Stimulated activated CD8-positive, alpha-beta memory T cell treated with anti-CD3 and anti-CD28 coated beads, Interleukin-12 subunit alpha, Interleukin-12 subunit beta, amount 100 ng/mL, for 4 hours (primary cell): ENCODE data around the gene LBP.
"Not testable (repeated sequence)": the region's sequence is repeated elsewhere in the genome, so short reads cannot be mapped to it uniquely, and the experiment has no call there.

Experiments
- DNase-seq: peaks from one replicate; pipeline ENCODE4 v3.0.0-alpha.2; 2020; ENCODE audit warnings: low read depth

Gene LBP

DNA sequence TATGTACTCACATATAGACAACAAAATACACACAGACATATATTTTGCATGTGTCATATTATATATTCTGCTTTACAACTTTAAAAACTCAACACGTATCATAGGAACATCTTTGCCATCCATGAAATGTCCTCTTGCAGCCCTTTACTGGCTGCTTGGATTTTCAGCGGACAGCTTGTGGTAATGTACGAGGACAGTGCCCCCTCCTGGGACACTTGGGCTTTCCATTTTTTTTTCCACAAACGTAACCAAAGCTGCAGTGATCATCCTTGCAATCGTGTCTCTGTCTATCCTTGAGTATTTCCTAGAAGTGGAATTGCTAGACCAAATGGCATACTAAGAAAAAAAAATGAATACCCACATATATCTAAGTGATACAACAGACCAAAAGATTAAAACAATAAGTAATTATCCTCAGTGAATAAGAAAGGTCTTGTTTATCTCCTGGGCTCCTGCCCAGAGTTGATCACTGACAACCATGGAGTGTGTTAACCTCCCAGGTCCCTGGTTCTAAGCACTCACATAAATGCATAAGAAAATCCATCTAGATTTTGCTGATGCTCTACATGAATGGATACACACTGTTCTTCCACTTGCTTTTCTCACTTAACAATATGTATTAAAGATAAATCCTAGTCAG lies 24.2 kb upstream of the LBP start:
- no peak for DNase-seq

DNA sequence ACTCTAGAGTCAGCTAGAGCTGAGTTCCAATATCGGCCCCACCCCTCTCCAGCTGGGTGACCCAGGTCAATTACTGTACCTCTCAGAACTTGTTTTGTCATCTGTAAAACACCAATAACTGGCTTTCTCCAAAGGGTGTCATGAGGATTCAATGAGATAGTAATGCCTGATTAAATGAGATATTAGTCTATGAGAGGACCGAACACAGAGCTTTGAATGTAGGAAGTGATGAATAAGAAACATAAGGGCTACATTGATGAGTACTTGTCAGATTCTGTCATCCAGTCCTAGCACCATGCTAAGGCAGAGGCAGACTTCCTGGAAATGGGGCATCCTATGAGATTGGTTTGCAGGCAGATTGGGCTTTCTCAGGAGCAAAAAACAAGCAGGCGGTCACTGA lies 22.1 kb upstream of the LBP start:
- no peak for DNase-seq

DNA sequence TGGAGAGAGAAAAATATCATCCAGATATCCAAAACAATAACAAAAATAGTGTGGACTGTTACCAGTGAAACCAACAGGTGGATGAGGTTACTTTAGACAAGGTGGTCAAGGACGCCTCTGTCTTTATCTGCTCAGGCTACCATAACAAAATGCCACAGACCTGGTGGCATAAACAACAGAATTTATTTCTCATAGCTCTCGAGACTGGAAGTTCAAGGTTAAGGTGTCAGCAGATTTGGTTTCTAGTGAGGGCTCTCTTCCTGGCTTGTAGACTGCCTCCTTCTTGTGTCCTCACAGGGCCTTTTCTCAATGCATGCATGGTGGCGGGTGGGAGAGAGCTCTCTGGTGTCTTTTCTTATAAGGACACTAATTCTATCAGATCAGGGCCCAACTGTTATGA lies 21.1 kb upstream of the LBP start:
- DNase-seq = no peak

DNA sequence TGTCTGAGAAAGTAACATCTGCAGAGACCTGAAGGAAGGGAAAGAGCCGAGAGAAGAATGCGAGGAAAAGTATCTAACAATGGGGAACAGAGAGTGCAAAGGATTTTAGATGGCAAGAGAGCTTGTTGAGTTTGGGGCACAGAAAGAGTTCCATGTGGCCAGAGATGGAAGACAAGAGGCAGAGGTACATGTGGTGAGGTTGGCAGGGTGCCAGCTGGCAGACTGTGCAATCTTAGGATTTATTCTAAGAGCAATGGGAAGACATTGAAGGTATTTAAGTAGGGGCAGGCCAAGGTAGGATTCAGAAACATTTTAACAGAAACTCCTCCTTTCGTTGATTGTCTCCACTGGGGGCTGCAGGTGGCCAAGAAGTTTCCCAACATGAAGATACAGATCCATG lies 20.4 kb upstream of the LBP start:
- DNase-seq = no peak

DNA sequence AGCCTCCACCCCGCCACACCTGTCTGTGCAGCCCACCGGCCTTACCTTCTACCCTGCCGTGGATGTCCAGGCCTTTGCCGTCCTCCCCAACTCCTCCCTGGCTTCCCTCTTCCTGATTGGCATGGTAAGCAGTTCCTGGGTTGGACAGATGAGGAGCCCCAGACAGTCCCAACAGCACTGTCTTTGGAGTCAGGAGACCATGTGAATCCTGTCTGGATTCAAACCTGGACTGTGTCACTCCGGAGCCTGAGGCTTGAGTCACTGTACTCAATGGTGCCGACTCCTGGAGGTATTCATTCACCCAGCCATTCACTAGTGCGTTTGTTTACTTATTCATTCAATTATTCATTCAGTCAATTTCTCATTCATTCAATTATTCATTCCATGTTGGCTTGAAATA lies 20.0 kb upstream of the LBP start:
- no peak for DNase-seq

DNA sequence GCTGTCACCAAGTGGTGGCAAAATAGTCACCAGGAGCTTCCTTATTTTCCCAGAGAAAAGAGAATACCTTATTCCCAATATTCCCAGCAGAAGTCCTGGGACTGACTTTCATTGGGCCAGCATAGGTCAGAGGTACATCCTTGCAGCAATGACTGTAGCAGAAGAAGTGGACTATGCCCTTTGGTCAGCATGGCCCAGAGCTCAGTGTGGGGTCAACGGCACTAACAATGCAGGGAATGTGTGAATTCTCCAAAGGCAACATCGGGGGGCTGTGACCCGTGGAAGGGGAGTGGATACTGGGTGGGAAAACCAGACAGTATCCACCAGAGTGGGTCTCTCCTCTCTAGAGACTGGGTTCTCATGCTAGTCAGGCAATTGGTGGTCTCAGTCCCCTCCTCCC lies 15.6 kb upstream of the LBP start:
- DNase-seq = no peak

DNA sequence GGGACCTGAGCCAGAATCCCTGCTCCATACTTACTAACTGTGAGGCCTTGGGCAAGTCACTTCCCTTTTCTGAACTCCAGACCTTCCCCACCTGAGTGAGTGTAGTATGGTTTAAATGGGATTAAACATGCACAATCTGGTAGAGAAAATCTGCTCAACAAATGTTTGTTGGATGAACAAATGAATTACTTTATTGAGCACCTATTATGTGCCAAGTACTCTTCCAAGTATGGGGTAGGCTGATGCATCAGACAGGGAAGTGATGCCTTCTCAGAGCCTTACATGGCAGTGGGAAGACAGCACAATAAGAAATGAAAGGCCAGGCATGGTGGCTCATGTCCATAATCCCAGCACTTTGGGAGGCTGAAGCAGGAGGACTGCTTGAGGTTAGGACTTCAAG lies 15.0 kb upstream of the LBP start:
- no peak for DNase-seq

DNA sequence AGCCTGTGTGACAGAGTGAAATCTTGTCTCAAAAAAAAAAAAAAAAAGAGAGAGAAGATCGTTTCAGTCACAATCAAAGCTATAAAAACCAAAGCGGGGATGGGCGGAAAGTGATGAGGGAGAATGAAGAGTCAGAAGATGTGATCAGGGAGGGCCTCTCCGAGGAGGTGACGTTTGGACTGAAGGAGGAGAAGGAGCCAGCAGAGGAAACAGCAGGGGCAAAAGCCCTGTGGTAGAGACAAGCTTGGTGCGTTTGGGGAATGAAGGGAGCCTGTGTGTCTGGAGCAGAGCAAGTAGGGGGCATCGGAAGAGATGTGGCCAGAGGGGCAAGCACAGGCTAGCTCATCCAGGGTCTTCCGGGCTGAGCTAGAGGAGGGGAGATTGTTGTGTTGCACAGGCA lies 14.5 kb upstream of the LBP start:
- DNase-seq = no peak

DNA sequence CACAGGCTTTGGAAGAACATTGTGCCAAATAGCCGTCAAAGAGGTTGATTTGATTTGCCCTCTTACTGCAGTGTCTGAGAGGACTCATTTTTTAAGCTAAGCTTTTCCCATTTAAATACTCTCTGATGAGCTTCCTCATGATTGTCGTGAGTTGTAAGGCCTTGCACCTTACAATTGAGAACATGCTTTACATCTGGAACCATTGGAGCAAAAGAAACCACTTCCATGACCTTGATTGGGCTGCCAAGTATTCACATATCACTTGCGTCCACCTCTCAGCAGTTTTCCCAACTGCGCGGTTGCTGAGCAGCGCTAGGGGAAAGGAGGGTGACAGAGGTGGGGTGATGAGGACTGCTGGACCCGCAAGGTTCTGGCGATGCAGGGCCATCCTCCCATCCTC lies 12.3 kb upstream of the LBP start:
- DNase-seq = no peak

DNA sequence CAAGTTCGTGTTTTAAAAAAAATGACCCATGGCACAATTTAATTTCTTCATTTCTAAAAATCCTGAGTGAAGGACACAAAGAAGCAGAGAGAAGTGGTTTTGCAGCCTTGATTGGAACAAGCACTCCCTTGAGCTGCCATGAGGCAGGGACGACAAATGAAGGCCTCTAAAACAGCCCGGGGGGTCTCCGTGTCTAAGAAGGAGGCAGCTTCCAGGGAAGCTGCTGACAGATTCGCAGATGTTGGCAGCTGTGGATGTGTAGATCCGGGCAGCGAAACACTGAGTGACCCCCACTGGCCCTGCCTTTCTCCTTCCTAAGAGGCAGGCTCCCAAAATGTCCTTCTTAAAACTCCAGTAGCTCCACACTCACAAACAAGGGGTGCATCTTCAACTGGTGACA lies 9.6 kb upstream of the LBP start:
- no peak for DNase-seq

DNA sequence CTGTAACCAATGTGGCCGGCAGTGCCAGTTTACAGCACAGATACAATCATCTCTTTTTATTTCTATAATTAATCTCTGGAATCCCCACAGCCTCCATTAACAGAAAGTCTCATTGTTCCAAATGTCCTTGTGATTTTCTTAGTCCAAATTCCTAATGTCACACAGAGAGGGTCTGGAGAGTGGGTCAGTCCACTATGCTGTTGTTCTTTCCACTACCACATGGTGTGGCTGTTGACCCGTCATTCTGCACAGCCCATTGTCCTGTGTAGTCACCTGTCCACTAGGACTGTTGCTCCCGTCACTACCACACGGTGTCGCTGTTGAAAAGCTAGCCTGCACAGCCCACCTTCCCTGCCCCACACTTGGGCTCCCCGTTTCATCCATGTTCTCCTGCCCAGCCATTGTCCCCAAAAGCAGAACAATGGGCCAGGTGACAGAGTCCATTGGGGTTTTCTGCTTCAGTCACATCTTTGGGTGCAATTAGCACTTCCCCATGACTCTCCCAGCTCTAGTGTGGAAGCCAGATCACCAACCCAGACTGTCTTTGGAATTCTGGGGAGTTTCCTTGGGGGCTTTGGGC lies 8.6 kb upstream of the LBP start:
- DNase-seq = no peak

DNA sequence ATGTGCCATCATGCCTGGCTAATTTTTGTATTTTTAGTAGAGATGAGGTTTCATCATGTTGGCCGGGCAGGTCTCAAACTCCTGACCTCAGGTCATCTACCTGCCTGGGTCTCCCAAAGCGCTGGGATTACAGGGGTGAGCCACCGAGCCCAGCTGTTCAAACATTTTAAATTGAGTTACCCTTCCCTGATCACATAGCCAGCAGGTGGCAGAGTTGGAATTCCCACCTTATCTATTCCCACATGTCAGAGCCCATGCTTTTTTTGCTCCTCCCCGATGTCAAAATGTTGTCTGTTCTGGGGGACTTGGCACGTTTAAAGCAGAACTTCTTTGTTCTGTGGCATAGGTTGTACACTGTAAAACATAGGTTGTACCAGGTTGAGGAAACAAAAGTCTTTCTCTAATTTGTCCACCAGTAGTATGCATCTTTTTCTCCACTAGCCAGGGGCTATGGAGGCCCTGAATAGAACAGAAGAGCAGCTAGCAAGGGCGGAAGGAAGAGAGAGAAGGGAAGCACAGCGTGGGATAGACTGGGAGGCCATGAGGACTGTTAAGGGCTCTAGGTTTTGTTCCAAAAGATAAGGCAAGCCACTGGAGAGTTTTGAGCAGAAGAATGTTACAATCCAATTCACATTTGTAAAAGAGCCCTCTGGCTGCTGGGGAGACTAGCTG lies 7.3 kb upstream of the LBP start:
- DNase-seq = no peak

DNA sequence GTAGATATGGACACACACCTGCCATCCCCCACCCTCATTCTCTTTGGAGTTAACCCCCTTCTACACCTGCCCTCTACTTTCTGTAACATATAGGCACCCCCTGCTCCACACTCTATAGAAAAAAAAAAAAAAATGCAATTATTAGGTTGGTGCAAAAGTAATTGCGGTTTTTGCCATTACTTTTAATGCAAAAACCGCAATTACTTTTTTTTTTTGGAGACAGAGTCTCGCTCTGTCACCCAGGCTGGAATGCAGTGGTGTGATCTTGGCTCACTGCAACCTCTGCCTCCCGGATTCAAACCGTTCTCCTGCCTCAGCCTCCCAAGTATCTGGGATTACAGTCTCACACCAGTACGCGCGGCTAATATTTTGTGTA lies 6.8 kb upstream of the LBP start:
- DNase-seq = not testable (repeated sequence)

DNA sequence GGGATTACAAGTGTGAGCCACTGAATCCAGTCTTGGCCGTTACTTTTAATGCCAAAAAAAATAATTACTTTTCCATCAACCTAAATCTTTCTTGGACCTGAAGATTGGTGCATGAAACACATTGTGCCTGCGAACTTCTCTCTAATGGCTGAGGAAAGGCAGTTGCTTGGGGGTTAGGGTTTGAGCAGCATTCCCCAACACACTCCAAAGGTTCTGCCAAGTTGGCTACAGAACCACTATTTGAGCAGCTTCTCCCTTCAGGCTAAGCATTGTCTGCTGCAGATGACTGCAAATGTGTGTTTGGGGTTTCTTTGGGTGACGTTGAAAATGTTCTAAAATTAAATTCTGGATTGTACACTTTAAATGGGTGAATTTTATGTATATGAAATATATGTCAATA lies 6.3 kb upstream of the LBP start:
- DNase-seq = no peak

DNA sequence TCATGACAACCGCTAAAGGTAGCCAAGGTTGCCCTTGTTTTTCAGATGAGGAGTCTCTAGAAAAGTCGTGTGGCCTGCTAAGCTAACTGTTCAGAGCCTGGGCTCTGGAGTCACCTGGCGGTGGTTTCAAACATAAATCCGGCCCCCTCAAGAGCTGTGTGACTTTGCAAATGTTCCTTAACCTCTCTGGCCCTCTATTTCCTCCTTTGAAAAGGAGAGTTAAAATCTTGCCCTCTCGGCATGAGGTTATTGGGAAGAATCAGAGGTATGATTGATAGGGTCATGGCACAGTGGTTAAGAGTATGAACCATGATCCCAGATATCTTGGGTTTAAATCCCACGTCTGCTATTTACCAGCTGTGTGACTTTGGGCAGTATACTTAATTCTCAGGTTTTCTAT lies 5.6 kb upstream of the LBP start:
- no peak for DNase-seq

DNA sequence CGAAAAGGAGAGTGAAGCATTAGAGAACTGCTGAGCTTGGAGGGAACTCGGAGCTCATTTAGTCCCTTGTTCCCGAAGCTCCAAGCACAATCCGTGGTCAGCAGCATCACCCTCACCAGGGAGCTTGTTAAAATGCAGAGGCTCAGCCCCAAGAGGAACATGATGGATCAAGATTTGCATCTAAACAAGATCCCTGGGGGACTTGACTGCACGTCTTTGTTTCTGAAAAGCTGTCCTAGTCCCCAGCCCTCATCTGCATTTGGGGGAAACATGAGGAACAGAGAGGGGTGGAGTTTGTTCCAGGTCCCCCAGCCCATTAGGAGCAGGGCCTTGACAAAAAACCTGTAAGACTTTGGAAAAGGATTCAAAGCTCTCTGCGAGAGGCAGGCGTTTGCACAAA lies 4.1 kb upstream of the LBP start:
- DNase-seq = no peak

DNA sequence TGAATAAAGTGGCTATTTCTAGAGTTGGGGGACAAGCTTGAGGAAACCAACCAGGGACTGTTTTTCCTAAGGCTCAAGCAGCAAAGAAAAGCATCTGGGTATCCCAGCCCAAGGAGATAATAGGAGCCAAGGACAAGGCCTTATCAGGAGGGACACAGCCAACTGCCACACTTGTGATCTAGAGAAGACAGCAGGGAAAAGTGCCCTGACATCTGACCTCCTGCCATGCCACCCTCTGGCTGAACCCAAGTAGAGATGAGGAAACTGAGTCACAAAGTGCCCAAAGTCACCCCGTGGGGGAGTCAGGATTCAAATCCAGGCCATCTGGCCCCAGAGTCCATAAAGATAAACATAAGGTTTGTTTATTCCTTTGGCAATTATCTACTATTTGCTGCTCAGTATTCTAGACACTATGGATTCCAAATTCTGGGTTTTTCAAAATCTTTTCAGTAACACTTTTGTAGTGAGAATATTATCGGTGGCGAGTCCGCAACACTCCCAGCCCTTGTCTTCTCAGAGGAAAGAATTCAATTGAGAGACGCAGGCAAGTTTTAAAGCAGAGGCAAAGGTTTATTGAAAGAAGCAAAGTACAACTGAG lies 3.5 kb upstream of the LBP start:
- no peak for DNase-seq

DNA sequence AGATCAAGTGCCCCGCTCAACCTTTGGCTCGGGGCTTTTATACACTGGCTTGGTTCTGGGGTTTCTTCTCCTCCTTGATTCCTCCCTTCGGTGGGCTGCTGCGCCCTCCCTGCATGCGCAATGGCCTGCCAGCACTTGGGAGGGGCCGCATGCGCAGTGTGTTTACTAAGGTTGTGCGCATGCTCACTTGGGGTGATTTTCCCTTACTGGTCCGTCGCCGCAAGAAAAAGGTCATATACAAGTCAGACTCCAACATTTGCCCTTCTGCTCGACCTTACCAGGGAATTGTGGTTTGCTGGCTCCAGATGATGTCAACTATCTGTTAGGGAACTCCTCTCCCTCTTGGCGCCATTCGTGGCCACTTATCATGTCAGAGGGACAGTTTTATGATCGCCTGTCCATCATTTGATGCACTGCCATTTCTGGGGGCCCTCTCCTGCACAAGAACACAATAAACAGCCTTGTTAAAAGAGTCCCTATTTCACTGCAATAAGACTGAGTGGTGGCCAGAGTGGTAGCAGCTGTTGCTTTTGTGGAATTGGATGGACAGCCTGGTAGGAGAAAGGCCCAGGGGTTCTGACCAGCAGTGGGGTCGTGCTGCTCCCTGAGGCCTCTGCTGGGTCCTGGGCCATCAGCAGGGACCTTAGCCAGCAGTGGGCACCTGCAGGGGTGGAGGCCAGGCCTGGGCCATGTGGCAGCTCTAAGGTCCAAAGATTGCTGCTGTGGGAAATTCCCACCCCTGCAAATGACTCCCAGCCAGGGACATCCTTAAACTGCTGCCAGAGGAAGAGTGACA lies 2.8 kb upstream of the LBP start:
- DNase-seq = no peak

DNA sequence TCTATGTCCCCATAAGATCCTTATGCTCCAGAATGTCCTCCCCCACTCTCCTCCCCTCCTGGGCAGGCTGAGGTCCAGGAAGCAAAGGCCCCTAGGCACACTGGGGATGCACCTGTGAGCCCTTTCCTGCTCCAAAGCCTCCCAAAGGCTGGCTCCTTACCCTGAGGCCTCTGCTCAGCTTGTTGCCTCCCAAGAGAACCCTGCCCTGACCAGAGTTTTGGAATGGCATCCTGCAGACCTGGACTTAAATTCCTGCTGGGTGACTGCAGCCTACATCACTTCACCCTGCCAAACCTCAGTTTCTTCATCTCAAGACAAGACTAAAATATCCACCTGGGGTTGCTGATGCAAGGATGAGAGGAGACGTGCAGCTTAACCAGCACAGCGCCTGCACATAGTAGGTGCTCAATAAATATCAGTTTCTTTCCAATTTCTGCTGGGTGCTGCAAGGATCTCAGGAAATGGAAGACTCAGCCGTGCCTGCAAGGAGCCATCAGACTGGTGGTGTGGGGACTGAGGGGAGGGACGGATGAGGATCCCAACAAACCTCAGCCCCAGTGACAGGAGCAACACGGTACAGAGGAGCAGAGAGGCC lies 2.1 kb upstream of the LBP start:
- no peak for DNase-seq

DNA sequence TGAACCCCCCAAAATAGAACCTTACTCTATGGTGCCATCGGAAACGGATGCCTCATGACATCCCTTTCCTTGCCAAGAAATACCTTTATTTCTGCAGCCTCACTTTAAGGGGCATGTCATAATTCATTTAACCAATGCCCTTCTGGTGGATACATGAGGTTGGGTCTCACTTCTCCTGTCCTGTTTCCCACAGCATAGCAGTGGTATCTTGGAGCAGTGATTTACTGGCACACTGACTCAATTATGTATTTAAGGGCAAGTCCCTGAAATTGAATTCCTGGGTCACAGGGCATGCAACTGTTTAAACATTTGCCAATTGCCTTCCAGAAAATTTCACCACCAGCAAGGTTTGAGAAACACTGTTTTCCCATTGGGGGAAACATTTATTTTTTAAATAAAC lies 639 bp upstream of the LBP start:
- DNase-seq = no peak

DNA sequence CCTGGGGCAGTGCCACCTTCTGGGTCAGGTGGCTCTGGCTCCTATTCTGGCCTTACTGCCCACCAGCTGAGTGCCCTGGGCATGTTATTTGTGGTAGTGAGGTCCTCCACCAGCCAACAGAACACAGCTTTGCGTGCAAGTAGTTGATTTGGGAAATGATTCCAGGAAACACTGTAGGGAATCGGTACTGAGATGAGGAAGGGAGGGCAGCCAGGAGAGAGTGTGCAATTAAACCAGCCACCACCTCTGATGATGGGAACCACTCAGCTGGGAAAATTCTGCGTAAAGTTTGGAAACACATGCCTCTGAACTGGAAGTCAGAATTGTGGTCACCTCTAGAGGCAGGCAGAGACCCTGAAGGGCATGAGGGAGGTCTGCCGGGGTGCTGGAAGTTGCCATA lies 459 bp downstream of the LBP start:
- no peak for DNase-seq

DNA sequence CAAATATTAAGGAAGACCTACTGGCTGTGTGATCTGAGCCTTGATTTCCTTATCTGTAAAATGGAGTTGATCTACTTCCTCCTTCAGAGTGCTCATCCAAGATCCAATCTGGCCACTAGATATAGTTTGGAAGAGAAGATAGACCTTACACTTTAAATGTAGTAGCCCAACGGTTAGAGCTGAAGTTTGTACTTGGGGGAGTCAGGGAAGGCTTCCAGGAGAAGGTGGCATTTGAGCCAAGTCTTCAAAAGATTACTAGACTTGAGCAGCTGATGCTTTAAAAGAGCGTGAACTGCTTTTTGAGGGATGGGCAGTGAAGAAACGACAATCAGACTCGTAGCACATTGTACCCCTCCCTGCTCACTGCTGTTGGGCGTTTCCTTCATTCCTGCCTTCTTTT lies 3.6 kb downstream of the LBP start:
- no peak for DNase-seq
